A549 (cell line): Measurements from ENCODE around the gene ARL4A. TPM values are rescaled to one million over a fixed set of nuclear protein-coding genes. Genes with fewer than 3 reads are reported as not detected.

ENCODE experiments used
- ATAC-seq, 2 experiments: fragments of 200-7000 bp in 1 of 2; fragments of >200 bp in 1 of 2; cut with Nextera tagmentation in 1 of 2; cut with Tn5 transposase in 1 of 2; 3 replicates each; pipeline versions ENCODE4 v1.8.0 to v1.9.1; 2018 to 2020; ENCODE audit warnings: mild to moderate bottlenecking in 1 of 2, moderate library complexity in 1 of 2
- CTCF ChIA-PET: fragments of 300-600 bp; sonication (Branson Sonifier 250); formaldehyde crosslinking; extraction: SDS; loops from one replicate; lab custom pipeline; 2021; ENCODE audit warnings: antibody characterized with exemption, inconsistent platforms; lab: Yijun Ruan, JAX
- POLR2A ChIA-PET: fragments of 350-600 bp; formaldehyde crosslinking; extraction: SDS; loops from one replicate; lab custom pipeline; 2021; ENCODE audit warnings: antibody characterized with exemption, inconsistent platforms; lab: Yijun Ruan, JAX
- DNase-seq, 2 experiments: peaks; one replicate each; pipeline versions ENCODE4 v3.0.0 to v3.0.0-alpha.2; 2011 to 2016; ENCODE audit warnings: low read depth in 1 of 2, low spot score in 1 of 2
- FAIRE-seq: peaks from 2 replicates; lab custom pipeline; 2011; peaks lifted over from hg19 to GRCh38; lab: Jason Lieb, UNC
- H3K27ac ChIP-seq, 2 experiments: fragments of >200 bp; sonication (Bioruptor Twin); formaldehyde crosslinking; 3 replicates each; pipeline ENCODE4 v1.5.1; 2016 to 2017
- H3K4me1 ChIP-seq: fragments of >200 bp; sonication (Bioruptor Twin); formaldehyde crosslinking; 3 replicates; pipeline ENCODE4 v1.6.1; 2016
- H3K4me2 ChIP-seq: fragments of >200 bp; sonication (Bioruptor Twin); formaldehyde crosslinking; 3 replicates; pipeline ENCODE4 v1.6.1; 2016
- H3K4me3 ChIP-seq: fragments of >200 bp; sonication (Bioruptor Twin); formaldehyde crosslinking; 3 replicates; pipeline ENCODE4 v1.5.1; 2016
- H3K9me3 ChIP-seq: fragments of >200 bp; sonication (Bioruptor Twin); formaldehyde crosslinking; 3 replicates; pipeline ENCODE4 v1.6.1; 2016
- BHLHE40 ChIP-seq: IDR thresholded peaks from 2 replicates; pipeline ENCODE4 v1.6.1; 2012; ENCODE audit warnings: low read depth, low read length, inconsistent platforms
- EHF ChIP-seq: fragments of 250-450 bp; sonication (Bioruptor Pico); IDR thresholded peaks from 2 replicates; pipeline ENCODE4 v1.5.0; 2020; ENCODE audit warnings: mild to moderate bottlenecking
- EHMT2 ChIP-seq: fragments of 200-600 bp; sonication (generic); IDR thresholded peaks from 2 replicates; pipeline ENCODE4 v1.6.1; 2016; ENCODE audit warnings: antibody characterized with exemption, low read depth, mild to moderate bottlenecking, moderate library complexity
- EP300 ChIP-seq, 2 experiments: fragments of >200 bp; sonication (Bioruptor Twin); formaldehyde crosslinking; IDR thresholded peaks; 2 replicates in 1 of 2; 3 replicates in 1 of 2; pipeline ENCODE4 v1.6.1; 2016 to 2017
- FOSB ChIP-seq: fragments of 250-450 bp; sonication (Bioruptor Pico); IDR thresholded peaks from 2 replicates; pipeline ENCODE4 v1.5.0; 2020; ENCODE audit warnings: mild to moderate bottlenecking, moderate library complexity
- FOSL2 ChIP-seq, 2 experiments: fragments of 450-650 bp in 1 of 2; fragments of >200 bp in 1 of 2; sonication (Bioruptor Twin) in 1 of 2; formaldehyde crosslinking; IDR thresholded peaks; 2 replicates each; pipeline versions ENCODE4 v1.5.0 to v1.6.1; 2016 to 2020; ENCODE audit warnings: mild to moderate bottlenecking in 1 of 2, moderate library complexity in 1 of 2
- GATA3 ChIP-seq: IDR thresholded peaks from 2 replicates; pipeline ENCODE4 v1.6.1; 2012; ENCODE audit warnings: borderline replicate concordance
- HEYL ChIP-seq: fragments of 250-450 bp; sonication (Bioruptor Pico); IDR thresholded peaks from 2 replicates; pipeline ENCODE4 v1.8.0; 2021; ENCODE audit warnings: mild to moderate bottlenecking, moderate library complexity
- JUN ChIP-seq, 2 experiments: fragments of >200 bp; sonication (Bioruptor Twin); formaldehyde crosslinking; IDR thresholded peaks; 2 replicates in 1 of 2; 3 replicates in 1 of 2; pipeline ENCODE4 v1.6.1; 2016 to 2017
- JUNB ChIP-seq: fragments of >200 bp; sonication (Bioruptor Twin); formaldehyde crosslinking; IDR thresholded peaks from 2 replicates; pipeline ENCODE4 v1.6.1; 2016
- KDM5A ChIP-seq: fragments of 200-600 bp; sonication (generic); IDR thresholded peaks from 2 replicates; pipeline ENCODE4 v1.6.1; 2016; ENCODE audit warnings: antibody characterized with exemption, mild to moderate bottlenecking
- MYC ChIP-seq: IDR thresholded peaks from 2 replicates; pipeline ENCODE4 v1.6.1; 2012; ENCODE audit warnings: mild to moderate bottlenecking, inconsistent platforms, low read length, improper control_type of control experiment, borderline replicate concordance
- NPAS2 ChIP-seq: fragments of 250-450 bp; sonication (Bioruptor Pico); IDR thresholded peaks from 2 replicates; pipeline ENCODE4 v1.8.0; 2022; ENCODE audit warnings: mild to moderate bottlenecking, moderate library complexity, borderline replicate concordance
- NR3C1 ChIP-seq: fragments of >200 bp; sonication (Bioruptor Twin); formaldehyde crosslinking; IDR thresholded peaks from 3 replicates; pipeline ENCODE4 v1.6.1; 2017
- POLR2A ChIP-seq: IDR thresholded peaks from 2 replicates; pipeline ENCODE4 v1.6.1; 2012; ENCODE audit warnings: mild to moderate bottlenecking, low read length
- RCOR1 ChIP-seq: fragments of 150-350 bp; IDR thresholded peaks from 2 replicates; pipeline ENCODE4 v1.6.1; 2014; ENCODE audit warnings: antibody characterized with exemption, low read length, low read depth
- RFX5 ChIP-seq: fragments of 450-650 bp; IDR thresholded peaks from 2 replicates; pipeline ENCODE4 v1.7.1; 2014; ENCODE audit warnings: antibody characterized with exemption, mild to moderate bottlenecking, moderate library complexity
- SMC3 ChIP-seq: fragments of >200 bp; sonication (Bioruptor Twin); formaldehyde crosslinking; IDR thresholded peaks from 3 replicates; pipeline ENCODE4 v1.6.1; 2018; ENCODE audit warnings: inconsistent platforms
- SREBF2 ChIP-seq: fragments of 450-650 bp; IDR thresholded peaks from 2 replicates; pipeline ENCODE4 v1.6.1; 2014; ENCODE audit warnings: mild to moderate bottlenecking, moderate library complexity
- TFCP2L1 ChIP-seq: fragments of 250-450 bp; sonication (Bioruptor Pico); IDR thresholded peaks from 2 replicates; pipeline ENCODE4 v1.5.0; 2021; ENCODE audit warnings: mild to moderate bottlenecking
- ZC3H11A ChIP-seq: fragments of 450-650 bp; IDR thresholded peaks from 2 replicates; pipeline ENCODE4 v1.6.1; 2014; ENCODE audit warnings: antibody characterized with exemption, mild to moderate bottlenecking
- ZFP36 ChIP-seq: fragments of 450-650 bp; IDR thresholded peaks from 2 replicates; pipeline ENCODE4 v1.6.1; 2014; ENCODE audit warnings: borderline replicate concordance; ENCODE audit not compliant: partially characterized antibody
- ZSCAN20 ChIP-seq: fragments of 250-450 bp; sonication (Bioruptor Pico); IDR thresholded peaks from 2 replicates; pipeline ENCODE4 v1.8.0; 2022; ENCODE audit warnings: mild to moderate bottlenecking, moderate library complexity
- WGBS: methylation state at CpG from one replicate; pipeline ENCODE4 v1.1.6; 2017; ENCODE audit errors: missing lambda C conversion rate; 5-methylcytosine and 5-hydroxymethylcytosine counted together
- polyA plus RNA-seq, 4 experiments: library from polyadenylated mRNA; depleted of rRNA in 3 of 4; stranded (reverse); fragments of >200 nt; fragmentation: RNase III in 1 of 4; extraction: RNeasy Plus Mini Kit Qiagen cat#74134 plus additional on column Dnase treatment in 1 of 4; gene quantifications; 2 replicates in 3 of 4; 3 replicates in 1 of 4; pipeline ENCODE4 v1.2.3, GENCODE V29; 2011 to 2017
- TF ChIP-seq, protein P1 (sequence below): fragments of 200-600 bp; sonication (generic); IDR thresholded peaks from 2 replicates; pipeline ENCODE4 v1.6.1; 2016; ENCODE audit warnings: antibody characterized with exemption, mild to moderate bottlenecking, moderate library complexity
- TF ChIP-seq, protein P2 (sequence below): IDR thresholded peaks from 2 replicates; pipeline ENCODE4 v1.6.1; 2012
- TF ChIP-seq, protein P3 (sequence below): fragments of >200 bp; sonication (Bioruptor Twin); formaldehyde crosslinking; IDR thresholded peaks from 3 replicates; pipeline ENCODE4 v1.5.1; 2016

Gene ARL4A
- polyA plus RNA-seq, 2 of the 4 experiments (the other 2 are of a cell fraction): 51.9 to 76.1 TPM

DNA sequence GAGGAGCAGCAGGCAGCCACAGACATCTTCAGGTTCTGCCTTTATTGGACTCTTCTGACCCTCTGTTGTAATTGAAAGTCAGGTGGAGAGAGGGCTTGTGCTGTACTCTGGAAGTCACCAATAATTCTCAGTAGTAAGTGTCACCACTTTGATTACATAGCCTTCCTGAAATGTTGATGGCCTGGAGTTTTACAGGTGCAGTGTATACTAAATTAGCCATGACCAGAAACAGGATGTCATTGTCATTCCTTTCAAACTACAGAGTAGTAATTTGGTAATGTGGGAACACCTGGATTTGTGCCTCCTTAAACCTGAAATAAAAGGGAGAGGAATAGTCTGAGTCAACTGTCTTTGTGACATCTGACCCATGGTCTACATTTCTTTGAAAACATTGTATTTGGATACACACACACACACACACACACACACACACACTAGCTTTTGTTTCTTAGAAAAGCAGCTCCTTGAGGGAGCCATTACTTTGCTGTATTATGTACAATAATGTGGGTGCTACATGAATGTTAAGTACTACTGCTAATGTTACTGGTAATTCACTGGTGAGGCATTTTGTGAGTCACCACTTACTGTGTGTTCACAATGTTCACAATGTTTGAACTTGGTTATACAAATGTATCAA, 19.6 kb downstream of the ARL4A start:
- peak; percentile 79 for FAIRE-seq

DNA sequence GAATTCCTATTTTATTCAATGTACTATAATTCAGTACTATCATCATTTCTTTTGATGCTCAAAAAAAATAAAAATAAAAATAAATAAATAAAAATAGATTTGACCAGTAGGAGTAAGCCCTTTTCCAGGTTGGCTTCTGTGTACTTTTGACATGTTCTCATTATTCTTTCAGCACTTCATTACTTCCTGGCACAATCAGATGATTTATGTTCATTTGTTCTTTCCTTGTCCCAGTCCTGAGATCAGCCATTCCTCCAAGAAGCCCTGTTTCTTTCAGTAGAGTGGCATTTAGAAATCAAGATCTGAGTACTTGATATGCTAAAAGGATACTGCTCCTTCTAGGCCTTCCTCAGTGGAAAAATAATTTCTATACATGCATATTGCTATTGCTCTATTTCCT, 20.9 kb downstream of the ARL4A start:
- CTCF ChIA-PET: no interaction called here
- Histone ChIP-seq H3K4me1 (peaks cover 69% of the 10 kb centered on the region), H3K9me3 (no peaks in the 10 kb centered on the region), H3K4me3 (no peak overlapping the region)
- no peak for ATAC-seq
- no peak for TF ChIP-seq EP300 (IDR thresholded peaks at IDR 0.05)
- no peak for TF ChIP-seq JUNB
- no peak for TF ChIP-seq RFX5
- TF ChIP-seq NPAS2 (CRISPR knock-in tag): no peak
- no peak for TF ChIP-seq KDM5A
- TF ChIP-seq, all 56 proteins: peak for 0
- FAIRE-seq (no peak), DNase-seq (no peak)
- Histone ChIP-seq H3K4me2 (peak overlapping the region; percentile 63; the same call in 2 of the 3 replicates), H3K27ac (peak overlapping the region; percentile 69 to 96; a peak in 4 of 6 replicates)
- POLR2A ChIA-PET: no interaction called here

More for the DNA sequence above, 19.6 kb downstream of the ARL4A start:
- peak in 1 of 2 experiments; percentile 59 for DNase-seq
- ATAC-seq: peak; percentile 74 to 81; a peak in 5 of 6 replicates
- POLR2A ChIA-PET: interaction anchor here (0.5 to 1.9 kb wide), 3 partner anchors 9 to 149 kb away, joined by 3 to 15 read pairs (median 9); partner anchors contain the start of gene ARL4A
- H3K4me2 ChIP-seq: peak overlapping the region; percentile 63
- H3K9me3 ChIP-seq: peaks cover 9% of the 10 kb centered on the region; the same call in 1 of the 3 replicates
- peak overlapping the region; percentile 76 to 96 for H3K27ac ChIP-seq
- TF ChIP-seq JUN (IDR thresholded peaks at IDR 0.05) (0 out of 5 replicates have a peak, but pooled peaks of 1 of the 2 experiments have one; percentile 19), JUNB (peak; percentile 54; the same call in 1 of the 2 replicates), ZSCAN20 (CRISPR knock-in tag) (no peak), GATA3 (peak; percentile 36; the same call in 1 of the 2 replicates), SMC3 (no peak; the same call in 2 of the 3 replicates), FOSL2 (IDR thresholded peaks at IDR 0.05) (peak; percentile 52; the same call in 1 of the 2 replicates), FOSL2 (CRISPR knock-in tag; IDR thresholded peaks at IDR 0.05) (peak; percentile 81), TFCP2L1 (CRISPR knock-in tag) (no peak)
- TF ChIP-seq, protein P1, sequence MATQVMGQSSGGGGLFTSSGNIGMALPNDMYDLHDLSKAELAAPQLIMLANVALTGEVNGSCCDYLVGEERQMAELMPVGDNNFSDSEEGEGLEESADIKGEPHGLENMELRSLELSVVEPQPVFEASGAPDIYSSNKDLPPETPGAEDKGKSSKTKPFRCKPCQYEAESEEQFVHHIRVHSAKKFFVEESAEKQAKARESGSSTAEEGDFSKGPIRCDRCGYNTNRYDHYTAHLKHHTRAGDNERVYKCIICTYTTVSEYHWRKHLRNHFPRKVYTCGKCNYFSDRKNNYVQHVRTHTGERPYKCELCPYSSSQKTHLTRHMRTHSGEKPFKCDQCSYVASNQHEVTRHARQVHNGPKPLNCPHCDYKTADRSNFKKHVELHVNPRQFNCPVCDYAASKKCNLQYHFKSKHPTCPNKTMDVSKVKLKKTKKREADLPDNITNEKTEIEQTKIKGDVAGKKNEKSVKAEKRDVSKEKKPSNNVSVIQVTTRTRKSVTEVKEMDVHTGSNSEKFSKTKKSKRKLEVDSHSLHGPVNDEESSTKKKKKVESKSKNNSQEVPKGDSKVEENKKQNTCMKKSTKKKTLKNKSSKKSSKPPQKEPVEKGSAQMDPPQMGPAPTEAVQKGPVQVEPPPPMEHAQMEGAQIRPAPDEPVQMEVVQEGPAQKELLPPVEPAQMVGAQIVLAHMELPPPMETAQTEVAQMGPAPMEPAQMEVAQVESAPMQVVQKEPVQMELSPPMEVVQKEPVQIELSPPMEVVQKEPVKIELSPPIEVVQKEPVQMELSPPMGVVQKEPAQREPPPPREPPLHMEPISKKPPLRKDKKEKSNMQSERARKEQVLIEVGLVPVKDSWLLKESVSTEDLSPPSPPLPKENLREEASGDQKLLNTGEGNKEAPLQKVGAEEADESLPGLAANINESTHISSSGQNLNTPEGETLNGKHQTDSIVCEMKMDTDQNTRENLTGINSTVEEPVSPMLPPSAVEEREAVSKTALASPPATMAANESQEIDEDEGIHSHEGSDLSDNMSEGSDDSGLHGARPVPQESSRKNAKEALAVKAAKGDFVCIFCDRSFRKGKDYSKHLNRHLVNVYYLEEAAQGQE: no peak
- no peak overlapping the region for H3K4me3 ChIP-seq
- H3K4me1 ChIP-seq: peaks cover 56% of the 10 kb centered on the region
- CTCF ChIA-PET: interaction anchor here (1.0 to 1.4 kb wide), 2 partner anchors 20 to 411 kb away, joined by 3 to 8 read pairs; no protein-coding TSS in a partner anchor

DNA sequence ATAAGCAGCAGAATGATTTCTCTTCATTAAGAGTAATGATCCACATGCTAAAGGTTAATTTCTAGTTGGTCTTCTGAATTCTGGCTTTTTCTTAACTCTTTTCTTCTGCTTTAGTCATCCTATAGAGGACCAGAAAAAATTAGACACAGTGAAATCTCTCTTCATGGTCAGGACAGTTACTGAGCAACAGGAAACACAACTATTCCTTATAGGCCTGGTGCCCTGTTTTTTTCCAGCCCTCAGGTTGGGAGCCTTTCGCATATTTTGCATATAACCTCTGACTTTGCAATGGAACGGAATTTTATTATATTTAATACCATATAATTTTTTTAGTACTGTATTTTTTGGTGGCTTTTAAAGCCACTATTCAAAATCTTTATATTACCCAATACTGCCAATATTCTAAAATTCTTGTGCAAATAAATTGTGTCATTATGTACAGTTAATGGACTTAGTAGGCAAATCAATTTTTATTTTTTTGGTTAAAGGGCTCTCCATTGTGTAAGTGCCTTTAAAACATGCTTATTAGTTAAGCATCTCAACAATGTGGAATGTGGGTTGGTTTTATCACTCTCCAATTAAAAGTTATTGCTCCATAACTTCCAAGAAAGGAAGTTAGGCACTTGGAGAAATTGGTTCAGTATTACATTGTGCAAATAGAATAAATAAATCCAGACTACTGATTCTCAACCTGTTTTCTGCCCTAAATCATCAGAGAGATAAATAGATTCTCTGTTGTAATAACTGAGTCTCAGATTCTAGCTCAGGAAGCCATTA, 22.5 kb downstream of the ARL4A start:
- no peak for TF ChIP-seq RFX5
- TF ChIP-seq ZFP36: no peak
- TF ChIP-seq MYC: no peak
- no peak for TF ChIP-seq FOSB
- no peak for TF ChIP-seq TFCP2L1 (CRISPR knock-in tag)
- TF ChIP-seq EHMT2: no peak
- no peak for TF ChIP-seq ZC3H11A
- TF ChIP-seq POLR2A: no peak
- no peak for TF ChIP-seq RCOR1
- TF ChIP-seq HEYL (CRISPR knock-in tag): no peak
- no peak for TF ChIP-seq NR3C1
- TF ChIP-seq, protein P2, sequence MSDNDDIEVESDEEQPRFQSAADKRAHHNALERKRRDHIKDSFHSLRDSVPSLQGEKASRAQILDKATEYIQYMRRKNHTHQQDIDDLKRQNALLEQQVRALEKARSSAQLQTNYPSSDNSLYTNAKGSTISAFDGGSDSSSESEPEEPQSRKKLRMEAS: no peak
- no peak for TF ChIP-seq BHLHE40
- TF ChIP-seq, protein P3, sequence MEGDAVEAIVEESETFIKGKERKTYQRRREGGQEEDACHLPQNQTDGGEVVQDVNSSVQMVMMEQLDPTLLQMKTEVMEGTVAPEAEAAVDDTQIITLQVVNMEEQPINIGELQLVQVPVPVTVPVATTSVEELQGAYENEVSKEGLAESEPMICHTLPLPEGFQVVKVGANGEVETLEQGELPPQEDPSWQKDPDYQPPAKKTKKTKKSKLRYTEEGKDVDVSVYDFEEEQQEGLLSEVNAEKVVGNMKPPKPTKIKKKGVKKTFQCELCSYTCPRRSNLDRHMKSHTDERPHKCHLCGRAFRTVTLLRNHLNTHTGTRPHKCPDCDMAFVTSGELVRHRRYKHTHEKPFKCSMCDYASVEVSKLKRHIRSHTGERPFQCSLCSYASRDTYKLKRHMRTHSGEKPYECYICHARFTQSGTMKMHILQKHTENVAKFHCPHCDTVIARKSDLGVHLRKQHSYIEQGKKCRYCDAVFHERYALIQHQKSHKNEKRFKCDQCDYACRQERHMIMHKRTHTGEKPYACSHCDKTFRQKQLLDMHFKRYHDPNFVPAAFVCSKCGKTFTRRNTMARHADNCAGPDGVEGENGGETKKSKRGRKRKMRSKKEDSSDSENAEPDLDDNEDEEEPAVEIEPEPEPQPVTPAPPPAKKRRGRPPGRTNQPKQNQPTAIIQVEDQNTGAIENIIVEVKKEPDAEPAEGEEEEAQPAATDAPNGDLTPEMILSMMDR: no peak
- no peak for TF ChIP-seq SREBF2
- no peak for TF ChIP-seq EHF (CRISPR knock-in tag)
- Histone ChIP-seq H3K4me1 (peaks cover 85% of the 10 kb centered on the region), H3K4me2 (no peak overlapping the region; the same call in 2 of the 3 replicates), H3K4me3 (no peak overlapping the region), H3K27ac (peak overlapping the region; percentile 49 to 96; a peak in 3 of 6 replicates), H3K9me3 (no peaks in the 10 kb centered on the region)
- 88% methylated on average over 2 of the region's 2 CpGs for WGBS
- FAIRE-seq (no peak), DNase-seq (no peak), ATAC-seq (no peak)
- ChIA-PET POLR2A (interaction anchor here (3.3 kb wide), 1 partner anchor 23 kb away, joined by 23 read pairs; the partner anchor contains the start of gene ARL4A), CTCF (interaction anchor here (0.6 to 2.4 kb wide), 4 partner anchors 9 to 553 kb away, joined by 3 to 17 read pairs (median 4); partner anchors contain the start of gene ARL4A)
